GM18868 (cell line): ENCODE measurements around the gene RIPK4.

Experiments
- ATAC-seq: cut with Tn5 transposase; IDR thresholded peaks from one replicate; pipeline ENCODE4 v1.9.1; 2021; ENCODE audit warnings: mild to moderate bottlenecking, moderate library complexity; ENCODE audit not compliant: unreplicated experiment

RIPK4 gene

DNA sequence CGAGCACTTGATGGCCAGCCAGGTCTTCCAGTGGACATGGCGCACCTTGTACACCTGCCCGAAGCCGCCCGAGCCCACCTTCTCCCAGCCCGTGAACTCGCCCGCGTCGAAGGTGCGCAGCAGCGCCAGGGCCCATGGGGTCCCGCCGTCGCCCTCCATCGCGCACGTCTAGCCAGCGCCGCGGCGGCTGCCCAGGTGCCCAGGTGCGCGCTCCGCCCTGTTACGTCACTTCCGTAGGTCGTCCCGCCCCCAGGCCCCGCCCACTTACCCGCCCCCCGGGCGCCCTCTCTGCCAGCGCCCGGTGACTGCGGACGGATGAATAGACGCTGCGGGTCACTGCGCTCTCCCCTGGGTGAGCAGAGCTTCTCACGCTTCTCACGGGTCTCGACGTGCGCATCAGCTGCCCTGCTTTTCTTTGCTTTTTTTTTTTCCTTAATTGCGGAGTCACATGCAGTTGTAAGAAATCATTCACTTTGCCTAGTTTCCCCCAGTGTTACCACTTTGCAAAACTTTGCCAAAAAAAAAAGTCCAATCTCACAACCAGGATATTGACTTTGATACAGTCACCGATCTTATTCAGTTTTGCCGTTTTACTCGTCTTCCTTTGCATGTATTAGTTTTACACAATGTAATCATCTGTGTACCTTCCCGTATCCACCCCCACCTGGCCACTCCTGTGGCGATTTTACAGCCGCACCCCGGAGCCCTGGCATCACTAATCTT, at the start of gene RIPK4:
Gene RIPK4 (minus strand): TSS at position 170 of the 723 bp plus-strand sequence. CDS start 11 bp downstream, at position 159.
- ATAC-seq, result peak; percentile 42

DNA sequence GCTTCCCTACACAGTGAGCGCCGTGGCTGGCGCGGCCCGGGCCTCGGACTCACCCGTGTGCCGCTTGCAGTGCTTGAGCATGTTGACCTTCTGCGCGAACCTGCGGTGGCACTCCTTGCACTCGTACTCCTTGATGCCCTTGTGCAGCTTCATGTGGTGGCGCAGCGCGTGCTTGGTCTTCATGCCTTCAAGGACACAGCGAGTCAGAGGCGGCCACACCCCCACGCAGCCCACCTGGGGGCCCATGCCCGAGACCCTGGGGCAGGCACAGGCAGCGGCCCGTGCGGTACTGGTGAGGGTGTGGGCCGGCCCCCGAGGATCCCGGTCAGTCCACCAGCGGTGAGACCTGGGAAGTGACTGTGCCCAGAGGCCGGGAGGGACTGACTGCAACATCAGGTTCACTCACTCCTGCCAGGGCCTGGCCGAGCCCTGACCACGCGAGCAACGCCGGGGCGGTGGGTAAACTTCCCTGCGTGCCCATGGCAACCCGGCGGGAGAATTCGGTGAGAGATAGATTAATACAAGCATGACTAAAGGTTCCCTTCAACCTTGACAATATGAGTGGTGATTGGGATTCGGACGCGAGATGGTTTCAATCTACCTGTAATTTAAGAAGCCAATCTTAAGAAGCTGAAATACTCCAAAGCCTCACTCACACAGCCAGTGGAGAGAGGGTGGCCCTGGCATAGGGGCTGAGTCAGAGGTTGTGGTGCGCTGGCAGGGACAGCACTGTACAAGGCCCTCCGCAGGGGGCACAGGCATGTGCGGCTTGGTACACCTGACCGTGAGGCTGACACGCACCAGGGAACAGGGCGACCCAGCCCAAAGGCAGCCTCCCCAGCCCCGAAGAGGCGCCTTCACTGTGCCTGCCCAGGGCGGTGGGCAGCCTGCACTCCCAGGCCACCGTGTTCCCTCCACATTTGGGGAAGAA, 49.1 kb upstream of the RIPK4 start:
- no peak for ATAC-seq

DNA sequence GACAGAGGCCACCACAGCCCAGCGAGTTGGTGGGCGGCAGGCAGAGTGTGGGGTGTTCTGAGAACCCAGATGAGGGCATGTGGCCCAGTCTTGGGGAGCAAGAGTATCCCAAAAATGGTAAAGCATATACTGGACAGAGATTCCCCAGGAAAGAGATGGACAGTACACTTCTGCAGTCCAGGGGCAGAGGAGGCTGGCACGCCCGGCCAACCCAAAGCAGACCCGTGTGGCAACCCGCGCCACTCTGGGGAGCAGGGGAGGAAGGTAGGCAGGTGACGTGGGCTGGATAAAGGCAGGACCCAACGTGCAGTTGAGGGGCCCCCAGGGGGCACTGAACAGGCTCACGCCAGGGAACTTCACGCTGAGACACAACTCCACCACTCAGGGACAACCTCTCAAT, 46.4 kb upstream of the RIPK4 start:
- ATAC-seq, result no peak

DNA sequence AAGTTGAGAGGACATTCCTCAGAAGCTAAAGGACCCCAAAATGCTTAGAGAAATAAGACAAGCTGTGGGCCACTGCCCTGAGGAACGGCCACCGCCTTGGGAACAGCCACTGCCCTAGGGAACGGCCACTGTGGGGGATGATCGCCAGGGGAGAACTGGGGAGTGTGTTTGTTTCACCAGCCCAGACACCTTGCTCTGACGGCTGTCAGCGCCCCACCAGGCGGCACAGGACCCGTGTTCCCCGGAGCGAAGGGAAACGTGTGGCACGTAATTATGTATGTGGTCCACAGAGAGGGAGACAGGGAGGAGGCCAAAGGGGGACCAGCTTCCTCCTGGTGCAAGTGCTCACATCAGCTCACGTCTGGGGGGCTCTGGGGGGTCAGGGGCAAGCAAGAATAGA, 45.8 kb upstream of the RIPK4 start:
- no peak for ATAC-seq

DNA sequence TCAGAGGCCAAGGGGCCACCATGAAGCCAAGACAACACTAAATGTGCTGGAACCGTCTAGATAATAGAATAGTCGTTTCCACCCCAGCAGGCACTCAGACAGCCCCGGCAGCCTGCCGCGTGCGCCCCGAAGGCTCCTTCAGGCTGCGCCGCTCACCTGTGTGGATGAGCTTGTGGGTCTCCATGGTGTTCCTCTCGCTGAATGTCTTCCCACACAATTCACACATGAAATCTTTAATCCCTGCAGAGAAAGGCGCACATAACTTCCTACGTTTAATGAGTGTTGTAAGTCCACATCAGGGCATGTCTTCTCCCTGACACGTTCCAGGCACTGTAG, 43.7 kb upstream of the RIPK4 start:
- no peak for ATAC-seq

DNA sequence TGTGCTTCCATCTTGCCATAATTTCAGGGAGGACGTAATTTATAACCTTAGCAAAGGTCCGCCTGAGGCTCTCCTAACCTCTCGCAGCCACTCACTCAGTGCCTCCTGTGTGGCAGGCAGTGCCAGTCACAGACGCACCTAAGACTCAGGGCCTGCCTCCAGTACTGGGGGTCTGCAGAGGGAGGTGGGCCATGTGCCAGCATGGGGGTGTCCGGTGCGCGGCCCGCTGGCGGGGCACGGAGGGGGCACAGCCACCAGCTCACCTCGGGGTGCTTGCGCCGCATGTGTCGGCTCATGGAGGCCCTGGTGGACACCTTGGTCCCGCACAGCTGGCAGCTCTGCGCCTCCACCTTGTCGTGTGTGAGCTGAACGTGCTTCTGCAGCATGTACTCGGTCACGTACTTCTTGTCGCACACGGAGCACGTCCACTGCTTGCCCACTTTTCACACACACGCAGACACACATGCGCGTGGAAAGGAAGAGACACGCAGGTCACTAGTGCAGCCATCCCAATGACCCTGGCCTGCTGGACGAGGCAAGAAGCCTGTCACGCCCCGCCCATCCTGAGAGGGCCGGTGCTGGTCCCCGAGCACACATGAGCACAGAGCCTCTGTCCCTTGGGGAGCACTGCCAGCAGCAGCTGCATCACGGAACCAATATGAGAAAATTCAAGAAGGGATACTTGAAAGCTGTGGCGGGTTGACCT, 43.2 kb upstream of the RIPK4 start:
- no peak for ATAC-seq

DNA sequence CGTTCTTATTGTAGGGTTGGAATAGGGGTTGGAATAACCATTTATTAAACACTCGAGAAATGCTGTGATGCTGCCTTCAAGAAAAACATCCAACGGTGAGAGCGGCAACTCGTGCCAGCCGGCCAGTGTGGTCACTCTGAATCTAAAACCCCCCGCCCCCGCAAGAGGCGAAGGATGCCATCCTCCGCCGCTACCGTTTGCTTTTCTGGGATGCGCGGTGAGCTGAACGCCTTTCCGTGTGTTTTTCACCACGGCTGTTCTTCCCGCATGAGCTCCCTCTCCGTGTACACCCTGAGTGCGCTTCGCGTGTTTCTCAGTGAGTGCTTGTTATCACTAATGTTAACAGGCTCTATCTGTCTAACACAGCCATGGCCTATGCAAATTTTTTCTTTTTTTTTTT, 42.0 kb upstream of the RIPK4 start:
- no peak for ATAC-seq

DNA sequence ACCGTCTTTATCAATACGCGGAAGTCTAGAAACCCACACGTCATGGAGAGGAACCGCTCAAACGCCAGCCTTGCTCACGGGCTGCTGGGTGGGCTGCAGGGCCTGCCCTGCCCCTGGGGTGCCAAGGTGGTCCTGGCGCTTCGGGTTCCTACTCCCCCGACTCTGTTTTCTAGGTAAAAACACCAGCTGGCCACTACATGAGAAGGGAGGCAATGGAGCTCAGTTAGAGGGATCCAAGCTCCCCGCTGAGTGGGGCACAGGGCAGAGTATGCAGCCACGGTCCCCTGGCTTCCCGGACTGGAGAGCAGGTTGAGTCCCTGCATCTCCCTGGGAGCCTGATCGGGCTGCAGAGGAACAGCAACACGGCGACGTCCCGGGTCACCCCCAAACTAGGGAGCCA, 41.2 kb upstream of the RIPK4 start:
- ATAC-seq, result no peak

DNA sequence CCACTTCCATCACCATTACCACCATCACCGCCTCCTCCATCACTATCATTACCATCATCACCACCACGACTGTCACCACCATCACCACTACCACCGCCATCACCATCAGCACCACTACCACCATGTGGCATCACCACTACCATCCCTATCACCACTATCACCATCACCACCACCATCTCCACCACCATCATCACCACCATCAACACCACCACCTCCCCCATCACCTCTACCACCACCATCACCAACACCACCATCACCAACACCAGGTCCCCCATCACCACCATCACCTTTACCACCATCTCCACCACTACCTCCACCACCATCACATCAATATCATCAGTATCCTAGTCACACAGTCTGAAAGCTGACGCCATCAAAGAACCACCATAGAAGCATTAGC, 39.9 kb upstream of the RIPK4 start:
- no peak for ATAC-seq

DNA sequence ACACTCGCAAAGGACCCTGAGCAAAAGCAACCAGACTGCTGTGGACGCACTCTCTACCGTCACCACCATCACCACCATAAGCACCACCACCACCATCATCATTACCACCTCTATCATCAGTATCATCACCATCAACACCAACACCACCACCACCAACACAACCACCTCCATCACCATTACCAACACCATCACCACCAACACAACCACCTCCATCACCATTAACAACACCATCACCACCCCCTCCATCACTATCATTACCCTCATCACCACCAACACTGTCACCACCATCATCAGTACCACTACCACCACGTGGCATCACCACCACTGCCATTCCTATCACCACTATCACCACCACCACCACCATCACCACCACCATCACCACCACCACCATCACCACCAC, 38.8 kb upstream of the RIPK4 start:
- ATAC-seq, result no peak

DNA sequence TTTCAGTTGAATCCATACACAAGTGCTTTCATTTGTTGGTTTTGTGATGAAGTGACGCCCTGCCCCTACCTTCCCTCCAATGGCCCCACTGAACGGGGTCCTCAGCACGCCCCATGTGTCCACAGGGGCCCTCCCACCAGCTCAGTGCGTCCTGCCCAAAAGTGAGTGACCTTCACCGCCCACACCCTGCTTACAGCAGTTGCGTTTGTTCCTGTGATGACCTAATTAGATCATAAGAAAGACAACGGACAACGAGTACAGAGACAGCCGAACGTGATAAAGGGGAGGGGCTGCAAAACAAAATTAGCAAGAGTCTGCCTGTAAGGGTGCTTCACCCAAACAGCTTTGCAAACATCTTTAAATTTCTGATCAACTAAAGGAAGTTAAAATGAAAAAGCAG, 38.2 kb upstream of the RIPK4 start:
- ATAC-seq, result no peak

DNA sequence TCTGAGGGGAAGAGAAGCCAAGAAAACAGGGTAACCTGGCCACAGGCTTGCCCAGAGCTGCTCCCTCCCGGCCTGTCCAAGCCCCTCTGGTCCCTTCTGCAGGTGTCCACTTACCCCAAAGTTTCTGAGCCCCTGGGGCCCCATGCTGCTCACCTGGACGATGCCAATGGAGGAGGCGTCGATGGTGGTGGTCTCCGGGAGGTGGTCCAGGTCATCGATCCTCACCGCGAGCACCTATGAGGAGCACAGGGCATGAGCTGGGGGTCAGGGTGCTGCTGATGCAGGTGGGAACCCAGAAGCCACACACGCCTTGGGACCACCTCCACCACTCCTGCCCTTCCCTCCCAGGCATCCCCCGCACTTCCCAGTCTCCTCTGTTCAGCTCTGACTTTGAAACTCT, 37.5 kb upstream of the RIPK4 start:
- no peak for ATAC-seq

DNA sequence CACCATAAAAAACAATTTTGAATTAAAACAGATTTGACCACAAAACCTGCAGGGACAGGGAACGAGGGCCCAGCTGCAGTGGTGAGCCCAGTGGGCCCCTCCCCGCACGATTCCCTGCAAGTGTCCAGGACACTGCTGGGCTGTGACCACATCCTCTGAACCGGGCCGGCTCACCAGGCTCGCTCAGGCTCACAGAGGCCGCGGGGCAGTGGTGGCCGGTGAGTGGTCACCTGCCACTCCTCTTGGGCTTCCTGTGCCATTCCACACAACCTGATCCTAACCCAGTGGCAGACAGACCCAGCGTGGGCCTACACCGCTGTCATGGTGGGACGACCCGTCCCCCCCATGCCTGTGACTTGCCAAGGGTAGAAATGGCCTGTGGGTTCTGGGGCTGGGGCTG, 36.5 kb upstream of the RIPK4 start:
- no peak for ATAC-seq

DNA sequence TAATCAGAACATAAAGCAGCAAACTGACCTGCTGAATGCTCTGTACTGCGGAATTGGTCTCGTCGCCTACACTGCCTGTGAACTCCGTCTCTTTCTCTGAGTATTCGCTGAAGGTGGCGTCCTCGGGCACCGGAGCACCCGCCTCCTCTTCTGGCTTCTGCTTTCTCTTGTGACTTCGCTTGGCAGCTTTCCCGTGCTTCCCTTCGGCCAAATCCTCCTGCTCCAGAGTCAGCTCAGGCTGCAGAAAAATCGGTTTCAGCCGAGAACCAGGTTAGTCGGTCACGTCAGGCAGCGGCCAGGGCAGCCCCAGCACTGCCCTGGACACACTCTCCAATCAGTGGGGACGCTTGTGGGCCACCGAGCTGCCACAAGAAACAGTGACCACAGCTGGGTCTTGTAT, 35.8 kb upstream of the RIPK4 start:
- no peak for ATAC-seq

DNA sequence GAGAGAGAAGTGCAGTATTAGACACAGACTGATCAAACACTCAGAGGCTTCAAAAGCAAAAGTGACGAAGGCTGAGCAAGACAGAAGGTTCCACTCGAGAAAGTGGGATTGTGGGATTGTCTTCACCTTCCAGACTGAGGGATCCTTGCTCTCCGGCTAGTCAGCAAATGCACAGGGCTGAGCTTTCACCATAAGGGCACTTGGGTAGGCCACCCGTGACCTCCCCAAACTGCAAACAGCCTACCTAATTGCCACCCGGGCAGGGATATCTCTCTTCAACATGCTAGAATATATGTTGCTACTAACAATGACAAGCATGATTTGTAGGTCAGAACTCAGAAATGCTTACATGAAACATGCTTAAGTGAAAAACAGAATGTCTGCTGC, 35.3 kb upstream of the RIPK4 start:
- ATAC-seq, result no peak

DNA sequence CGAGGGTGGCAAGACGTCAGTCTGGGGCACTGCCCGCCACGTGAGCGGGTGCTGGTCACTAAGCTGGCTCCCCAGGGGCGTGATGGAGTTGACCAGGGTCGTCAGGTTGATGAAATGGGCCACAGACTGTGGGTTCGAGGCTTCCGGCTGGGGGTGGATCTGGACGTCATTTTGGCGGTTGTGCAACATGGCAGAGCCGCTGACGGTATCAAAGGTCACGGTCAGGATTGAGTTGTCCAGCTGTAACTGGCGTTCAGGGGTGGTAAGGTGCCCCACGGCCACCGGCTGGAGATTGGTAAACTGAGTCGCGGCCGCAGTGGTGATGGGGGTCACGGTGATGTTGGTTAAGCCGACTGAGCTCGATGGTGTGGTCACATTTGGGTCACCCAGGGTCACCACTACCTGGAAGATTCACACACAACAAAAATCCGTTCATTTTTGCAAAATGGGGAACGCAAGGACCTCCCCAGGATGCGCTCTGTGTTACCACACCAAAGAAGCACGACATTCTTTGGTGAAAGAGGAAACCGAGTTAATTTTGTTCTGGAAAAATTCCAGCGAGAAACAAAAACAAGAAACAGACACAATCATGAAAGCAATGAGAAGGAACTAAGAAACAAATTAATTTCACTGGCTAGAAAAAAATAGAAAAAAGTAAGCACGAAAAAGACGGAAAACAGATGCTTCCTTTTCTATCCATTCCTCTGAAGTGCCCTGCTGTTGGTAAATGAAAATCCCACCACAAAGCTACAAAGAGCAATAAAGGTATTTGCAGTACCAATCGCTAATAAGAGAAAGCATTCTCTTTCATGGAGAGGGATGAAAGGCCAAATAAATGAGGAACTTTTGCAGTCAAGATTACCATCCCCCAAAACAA, 34.7 kb upstream of the RIPK4 start:
- ATAC-seq, result no peak

DNA sequence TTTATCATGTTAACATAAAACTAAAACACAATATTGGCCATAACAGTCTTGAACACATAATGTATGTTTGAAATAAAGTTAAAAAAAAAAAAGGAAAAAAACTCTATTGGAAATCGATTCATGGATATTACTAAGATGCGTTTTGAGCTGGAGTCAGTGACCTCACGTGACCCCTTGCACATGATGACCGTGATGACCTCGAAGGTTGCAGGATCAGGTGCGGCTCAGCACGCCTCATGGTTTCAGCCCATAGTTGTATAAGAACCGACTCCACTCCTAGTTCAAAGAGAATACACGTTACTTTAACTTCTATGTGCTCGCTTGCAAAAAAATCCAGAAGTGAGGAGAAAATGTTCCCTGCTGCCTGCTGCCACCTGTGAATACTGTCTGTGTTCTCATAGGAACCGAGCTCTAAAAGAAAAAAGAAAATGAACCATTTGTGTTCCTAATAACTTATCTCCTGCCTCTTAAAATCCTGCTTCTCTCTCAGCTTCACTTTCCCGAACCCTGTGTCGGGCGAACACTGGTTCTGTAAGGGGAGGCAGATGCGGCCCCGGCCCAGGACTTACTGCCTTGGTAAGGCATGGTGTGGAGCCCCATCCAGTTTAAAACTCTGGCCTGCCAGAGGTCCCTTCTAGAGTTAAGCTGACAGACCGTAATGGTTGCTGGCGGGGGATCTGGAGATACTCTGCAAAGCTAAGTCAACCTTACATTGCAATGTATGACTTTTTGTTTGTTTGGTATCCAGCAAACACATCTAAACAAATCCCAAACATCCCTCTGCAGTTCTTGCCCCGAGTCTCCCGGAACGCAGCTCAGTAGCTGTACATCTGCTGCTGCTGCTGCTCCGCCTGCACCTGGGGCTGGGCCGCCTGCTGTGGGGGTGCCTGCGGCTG, 33.8 kb upstream of the RIPK4 start:
- no peak for ATAC-seq

DNA sequence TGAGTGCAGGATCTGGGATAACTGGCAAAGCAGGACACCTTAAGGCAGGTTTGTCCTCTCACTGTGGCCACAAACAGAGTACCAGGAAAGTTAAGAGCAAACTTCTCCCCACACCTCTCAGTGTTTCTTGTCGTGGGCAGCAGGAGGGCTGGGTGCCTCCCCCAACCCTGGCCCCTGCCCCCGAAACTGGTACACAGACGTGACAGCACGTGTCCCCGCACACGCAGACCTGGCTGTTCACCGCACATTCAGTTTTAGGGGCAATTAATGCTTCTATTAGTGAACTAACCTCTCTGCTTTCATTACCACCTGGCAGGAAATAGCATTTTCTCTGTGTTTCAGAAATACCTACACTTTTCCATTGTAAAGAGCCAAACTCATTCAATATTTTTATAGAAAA, 32.9 kb upstream of the RIPK4 start:
- no peak for ATAC-seq

DNA sequence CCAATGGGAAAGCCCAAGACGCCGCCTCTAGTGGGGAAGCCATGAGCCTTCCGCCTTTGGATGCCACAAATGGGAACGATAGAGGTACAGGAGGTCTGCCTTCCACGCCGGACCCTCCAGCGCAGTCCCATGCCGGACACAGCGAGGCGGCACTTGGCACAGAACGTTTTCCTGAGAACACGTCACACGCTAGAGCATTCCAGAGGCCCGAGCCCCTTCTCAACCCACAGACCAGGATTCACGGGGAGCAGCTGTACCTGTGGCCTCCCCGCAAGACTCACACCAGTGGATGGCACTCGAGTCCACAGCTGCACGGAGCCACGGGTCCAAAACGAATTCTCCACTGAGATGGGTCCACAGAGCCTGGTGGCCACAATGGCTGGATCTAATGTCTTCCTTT, 31.5 kb upstream of the RIPK4 start:
- ATAC-seq, result no peak
